K562 (cell line): ENCODE measurements around the gene TACR2. TPM values are rescaled to one million over a fixed set of nuclear protein-coding genes. Genes with fewer than 3 reads are reported as not detected.
A peak's percentile ranks its signal among the peaks of the same experiment; 100 is the strongest.

Experiments
- FOXO4 ChIP-seq: fragments of 450-650 bp; formaldehyde crosslinking; IDR thresholded peaks from 2 replicates; pipeline ENCODE4 v1.4.0; 2020; ENCODE audit warnings: mild to moderate bottlenecking, moderate library complexity
- FOXP1 ChIP-seq: sonication (generic); formaldehyde crosslinking; IDR thresholded peaks from 2 replicates; pipeline ENCODE4 v1.8.0; 2022; ENCODE audit warnings: mild to moderate bottlenecking, missing genetic modification reagents
- HSF4 ChIP-seq: fragments of 250-450 bp; sonication (Bioruptor Pico); IDR thresholded peaks from 2 replicates; pipeline ENCODE4 v2.1.2; 2022; ENCODE audit warnings: mild to moderate bottlenecking, moderate library complexity, borderline replicate concordance
- KAT8 ChIP-seq: fragments of 450-650 bp; IDR thresholded peaks from 2 replicates; pipeline ENCODE4 v1.6.1; 2016; ENCODE audit warnings: low read depth, mild to moderate bottlenecking
- MEIS2 ChIP-seq: fragments of 450-650 bp; IDR thresholded peaks from 2 replicates; pipeline ENCODE4 v1.6.1; 2014; ENCODE audit warnings: mild to moderate bottlenecking; ENCODE audit not compliant: partially characterized antibody
- NR2C2 ChIP-seq, 2 experiments: fragments of 200-800 bp in 1 of 2; sonication (Bioruptor generic) in 1 of 2; sonication (generic) in 1 of 2; formaldehyde crosslinking in 1 of 2; IDR thresholded peaks; 2 replicates each; pipeline versions ENCODE4 v1.6.1 to v1.8.0; 2016 to 2022; ENCODE audit warnings: mild to moderate bottlenecking in 1 of 2, missing compliant biosample characterization in 1 of 2, missing genetic modification characterization in 1 of 2, missing genetic modification reagents in 1 of 2
- RB1 ChIP-seq: fragments of 450-650 bp; IDR thresholded peaks from 2 replicates; pipeline ENCODE4 v1.6.1; 2017; ENCODE audit warnings: low read depth, mild to moderate bottlenecking
- RBM22 ChIP-seq: fragments of 200-400 bp; formaldehyde crosslinking; IDR thresholded peaks from 2 replicates; pipeline ENCODE4 v1.6.1; 2018; ENCODE audit warnings: low read length, low read depth; ENCODE audit not compliant: poor library complexity, severe bottlenecking
- SP1 ChIP-seq: sonication (generic); formaldehyde crosslinking; IDR thresholded peaks from 2 replicates; pipeline ENCODE4 v1.8.1; 2022; ENCODE audit warnings: mild to moderate bottlenecking, missing genetic modification reagents
- SREBF1 ChIP-seq: fragments of 150-350 bp; IDR thresholded peaks from 2 replicates; pipeline ENCODE4 v1.6.1; 2014; ENCODE audit warnings: antibody characterized with exemption, low read depth, low read length, borderline replicate concordance
- SRSF1 ChIP-seq: fragments of 200-400 bp; formaldehyde crosslinking; IDR thresholded peaks from 2 replicates; pipeline ENCODE4 v1.6.1; 2017; ENCODE audit warnings: mild to moderate bottlenecking, low read depth, low read length, moderate library complexity
- XRCC5 ChIP-seq: fragments of 200-400 bp; formaldehyde crosslinking; IDR thresholded peaks from 2 replicates; pipeline ENCODE4 v1.6.1; 2017; ENCODE audit warnings: low read depth, mild to moderate bottlenecking, low read length
- ZNF140 ChIP-seq: fragments of 250-450 bp; sonication (Bioruptor Pico); IDR thresholded peaks from 2 replicates; pipeline ENCODE4 v1.8.0; 2021; ENCODE audit warnings: moderate library complexity, mild to moderate bottlenecking, inconsistent platforms
- ZNF24 ChIP-seq: fragments of 450-650 bp; IDR thresholded peaks from 2 replicates; pipeline ENCODE4 v1.6.1; 2016
- ZNF316 ChIP-seq: fragments of 450-650 bp; IDR thresholded peaks from 2 replicates; pipeline ENCODE4 v1.6.1; 2016
- ZNF444 ChIP-seq: fragments of 250-450 bp; sonication (Bioruptor Pico); IDR thresholded peaks from 2 replicates; pipeline ENCODE4 v1.4.0; 2020; ENCODE audit warnings: mild to moderate bottlenecking, moderate library complexity
- ZNF766 ChIP-seq: fragments of 200-800 bp; sonication (Bioruptor generic); conservative IDR thresholded peaks from 2 replicates; pipeline ENCODE4 v1.6.1; 2016; ENCODE audit warnings: missing genetic modification characterization, missing compliant biosample characterization
- polyA plus RNA-seq, 8 experiments: library from polyadenylated mRNA; depleted of rRNA in 4 of 8; stranded (reverse) in 5 of 8; unstranded in 3 of 8; fragments of >200 nt; fragmentation: Nextera tagmentation in 2 of 8; fragmentation: Illumina TruSeq in 1 of 8; extraction: Ambion mirVana in 2 of 8; extraction: Trizol in 1 of 8; gene quantifications; 2 replicates each; pipeline versions ENCODE4 v1.2.1 to v1.2.3, GENCODE V29; 2011 to 2014; ENCODE audit warnings: inconsistent platforms in 1 of 8, missing spikeins in 1 of 8
- total RNA-seq, 7 experiments: library from RNA; depleted of rRNA in 6 of 7; stranded (reverse); fragments of >200 nt in 6 of 7; fragmentation: Illumina TruSeq in 2 of 7; extraction: Trizol in 2 of 7; gene quantifications; 2 replicates each; pipeline versions ENCODE4 v1.2.1 to v1.2.3, GENCODE V29; 2011 to 2021; ENCODE audit warnings: low replicate concordance in 1 of 7
- TF ChIP-seq, protein P1 (sequence below), 2 experiments: fragments of 250-450 bp in 1 of 2; fragments of 450-650 bp in 1 of 2; sonication (Bioruptor Pico) in 1 of 2; IDR thresholded peaks; 2 replicates each; pipeline versions ENCODE4 v1.6.1 to v1.8.0; 2016 to 2021; ENCODE audit warnings: mild to moderate bottlenecking in 2 of 2, moderate library complexity in 2 of 2, missing compliant biosample characterization in 1 of 2, missing genetic modification characterization in 1 of 2
- TF ChIP-seq, protein P2 (sequence below): sonication (generic); formaldehyde crosslinking; IDR thresholded peaks from 2 replicates; pipeline ENCODE4 v1.8.0; 2023; ENCODE audit warnings: mild to moderate bottlenecking, missing genetic modification reagents
- TF ChIP-seq, protein P3 (sequence below), 2 experiments: IDR thresholded peaks in 1 of 2; conservative IDR thresholded peaks in 1 of 2; 2 replicates each; pipeline ENCODE4 v1.6.1; 2016; ENCODE audit warnings: low read depth in 2 of 2, mild to moderate bottlenecking in 1 of 2, missing compliant biosample characterization in 1 of 2, missing genetic modification characterization in 1 of 2, moderate library complexity in 1 of 2

The TACR2 gene
- total and polyA plus RNA-seq, 9 of the 15 experiments (the other 6 are each of a cell fraction or from before 2014, with no cell fraction given): not detected

- TF ChIP-seq, protein P1, sequence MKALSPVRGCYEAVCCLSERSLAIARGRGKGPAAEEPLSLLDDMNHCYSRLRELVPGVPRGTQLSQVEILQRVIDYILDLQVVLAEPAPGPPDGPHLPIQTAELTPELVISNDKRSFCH (CRISPR knock-in tag; IDR thresholded peaks at IDR 0.05): no peak
- TF ChIP-seq, protein P1 (tag; IDR thresholded peaks at IDR 0.05): no peak
- no peak for TF ChIP-seq SRSF1
- no peak for TF ChIP-seq SREBF1
- no peak for TF ChIP-seq ZNF24
- TF ChIP-seq, protein P2, sequence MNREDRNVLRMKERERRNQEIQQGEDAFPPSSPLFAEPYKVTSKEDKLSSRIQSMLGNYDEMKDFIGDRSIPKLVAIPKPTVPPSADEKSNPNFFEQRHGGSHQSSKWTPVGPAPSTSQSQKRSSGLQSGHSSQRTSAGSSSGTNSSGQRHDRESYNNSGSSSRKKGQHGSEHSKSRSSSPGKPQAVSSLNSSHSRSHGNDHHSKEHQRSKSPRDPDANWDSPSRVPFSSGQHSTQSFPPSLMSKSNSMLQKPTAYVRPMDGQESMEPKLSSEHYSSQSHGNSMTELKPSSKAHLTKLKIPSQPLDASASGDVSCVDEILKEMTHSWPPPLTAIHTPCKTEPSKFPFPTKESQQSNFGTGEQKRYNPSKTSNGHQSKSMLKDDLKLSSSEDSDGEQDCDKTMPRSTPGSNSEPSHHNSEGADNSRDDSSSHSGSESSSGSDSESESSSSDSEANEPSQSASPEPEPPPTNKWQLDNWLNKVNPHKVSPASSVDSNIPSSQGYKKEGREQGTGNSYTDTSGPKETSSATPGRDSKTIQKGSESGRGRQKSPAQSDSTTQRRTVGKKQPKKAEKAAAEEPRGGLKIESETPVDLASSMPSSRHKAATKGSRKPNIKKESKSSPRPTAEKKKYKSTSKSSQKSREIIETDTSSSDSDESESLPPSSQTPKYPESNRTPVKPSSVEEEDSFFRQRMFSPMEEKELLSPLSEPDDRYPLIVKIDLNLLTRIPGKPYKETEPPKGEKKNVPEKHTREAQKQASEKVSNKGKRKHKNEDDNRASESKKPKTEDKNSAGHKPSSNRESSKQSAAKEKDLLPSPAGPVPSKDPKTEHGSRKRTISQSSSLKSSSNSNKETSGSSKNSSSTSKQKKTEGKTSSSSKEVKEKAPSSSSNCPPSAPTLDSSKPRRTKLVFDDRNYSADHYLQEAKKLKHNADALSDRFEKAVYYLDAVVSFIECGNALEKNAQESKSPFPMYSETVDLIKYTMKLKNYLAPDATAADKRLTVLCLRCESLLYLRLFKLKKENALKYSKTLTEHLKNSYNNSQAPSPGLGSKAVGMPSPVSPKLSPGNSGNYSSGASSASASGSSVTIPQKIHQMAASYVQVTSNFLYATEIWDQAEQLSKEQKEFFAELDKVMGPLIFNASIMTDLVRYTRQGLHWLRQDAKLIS (CRISPR knock-in tag): no peak
- TF ChIP-seq KAT8: no peak
- no peak for TF ChIP-seq ZNF766 (CRISPR knock-in tag)
- TF ChIP-seq HSF4 (CRISPR knock-in tag): no peak
- TF ChIP-seq SP1 (CRISPR knock-in tag): no peak
- no peak for TF ChIP-seq FOXO4 (CRISPR knock-in tag)
- TF ChIP-seq, protein P3, sequence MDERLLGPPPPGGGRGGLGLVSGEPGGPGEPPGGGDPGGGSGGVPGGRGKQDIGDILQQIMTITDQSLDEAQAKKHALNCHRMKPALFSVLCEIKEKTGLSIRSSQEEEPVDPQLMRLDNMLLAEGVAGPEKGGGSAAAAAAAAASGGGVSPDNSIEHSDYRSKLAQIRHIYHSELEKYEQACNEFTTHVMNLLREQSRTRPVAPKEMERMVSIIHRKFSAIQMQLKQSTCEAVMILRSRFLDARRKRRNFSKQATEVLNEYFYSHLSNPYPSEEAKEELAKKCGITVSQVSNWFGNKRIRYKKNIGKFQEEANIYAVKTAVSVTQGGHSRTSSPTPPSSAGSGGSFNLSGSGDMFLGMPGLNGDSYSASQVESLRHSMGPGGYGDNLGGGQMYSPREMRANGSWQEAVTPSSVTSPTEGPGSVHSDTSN (CRISPR knock-in tag; IDR thresholded peaks at IDR 0.05; ENCODE audit: low read depth): peak; percentile 80
- TF ChIP-seq, protein P3 (tag; conservative IDR thresholded peaks at IDR 0.05; ENCODE audit: low read depth): peak; percentile 64; the same call in 1 of the 2 replicates
- TF ChIP-seq MEIS2: no peak
- no peak for TF ChIP-seq FOXP1 (CRISPR knock-in tag)
- TF ChIP-seq RB1: 0 out of 2 replicates have a peak, but pooled peaks have one; percentile 1
- no peak for TF ChIP-seq ZNF140 (CRISPR knock-in tag)
- TF ChIP-seq NR2C2 (CRISPR knock-in tag; IDR thresholded peaks at IDR 0.05): no peak
- TF ChIP-seq NR2C2 (tag; IDR thresholded peaks at IDR 0.05): no peak
- no peak for TF ChIP-seq XRCC5
- TF ChIP-seq RBM22: no peak
- TF ChIP-seq ZNF316: no peak
- TF ChIP-seq ZNF444 (CRISPR knock-in tag): no peak
These were observed 34.6 kb upstream of the TACR2 start, which contains the start of gene TSPAN15 (continued) for GRCh38 chr10:69451209-69451783.
